DMS53 (cell line): ENCODE results near the gene FRMD4A.
A peak's percentile ranks its signal among the peaks of the same experiment; 100 is the strongest.
"Not testable (repeated sequence)": the region's sequence is repeated elsewhere in the genome, so short reads cannot be mapped to it uniquely, and the experiment has no call there.

Source experiments
- DNase-seq: peaks from one replicate; lab custom pipeline; 2025; lab: John Stamatoyannopoulos, UW

The FRMD4A gene

GRCh38 chr10:13851906-13852305 is 478.8 kb downstream of the FRMD4A start:
- no peak for DNase-seq

DNA sequence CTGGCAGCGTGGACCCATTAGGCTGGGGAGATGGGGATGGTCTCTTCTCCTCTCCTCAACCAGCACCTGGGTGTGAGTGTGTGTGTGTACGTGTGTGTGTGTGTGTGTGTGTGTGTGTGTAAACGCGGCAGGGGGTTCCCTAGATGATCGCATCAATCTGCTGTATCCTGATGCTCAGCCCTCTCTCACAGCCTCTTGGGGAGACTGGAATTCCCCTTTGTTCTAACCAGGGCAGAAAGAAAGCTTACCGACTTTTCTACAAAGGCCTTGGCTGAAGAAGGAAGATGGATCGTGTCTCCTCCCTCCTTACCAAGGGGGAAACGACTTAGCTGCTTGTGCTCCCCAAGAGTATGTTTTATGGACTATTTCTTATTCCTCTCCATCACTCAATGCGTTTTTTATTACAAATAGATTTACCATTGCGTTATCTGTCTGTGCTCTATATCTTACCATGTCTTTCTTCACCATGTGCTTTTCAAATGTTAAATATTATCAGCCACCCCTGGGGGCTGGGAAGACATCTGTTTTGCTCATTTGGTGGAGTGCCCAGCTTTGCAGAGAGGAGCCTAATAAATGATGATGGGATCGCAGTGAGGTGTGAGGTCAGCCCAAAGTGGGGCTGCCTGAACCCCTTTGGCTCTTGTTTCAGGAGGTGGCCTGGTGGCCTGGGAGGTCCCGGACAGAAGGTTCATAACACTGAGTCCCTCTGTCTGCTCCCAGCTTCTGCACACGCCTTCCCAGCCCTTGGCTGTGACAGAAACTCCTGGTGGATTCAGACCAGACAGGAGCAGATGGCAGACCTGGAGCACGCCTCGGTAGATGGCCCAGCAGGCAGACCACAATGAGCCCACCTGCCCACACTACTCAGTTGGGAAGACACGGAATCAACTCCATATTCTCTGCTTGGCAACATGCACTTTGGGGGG is 481.9 kb downstream of the FRMD4A start:
- DNase-seq = no peak

DNA sequence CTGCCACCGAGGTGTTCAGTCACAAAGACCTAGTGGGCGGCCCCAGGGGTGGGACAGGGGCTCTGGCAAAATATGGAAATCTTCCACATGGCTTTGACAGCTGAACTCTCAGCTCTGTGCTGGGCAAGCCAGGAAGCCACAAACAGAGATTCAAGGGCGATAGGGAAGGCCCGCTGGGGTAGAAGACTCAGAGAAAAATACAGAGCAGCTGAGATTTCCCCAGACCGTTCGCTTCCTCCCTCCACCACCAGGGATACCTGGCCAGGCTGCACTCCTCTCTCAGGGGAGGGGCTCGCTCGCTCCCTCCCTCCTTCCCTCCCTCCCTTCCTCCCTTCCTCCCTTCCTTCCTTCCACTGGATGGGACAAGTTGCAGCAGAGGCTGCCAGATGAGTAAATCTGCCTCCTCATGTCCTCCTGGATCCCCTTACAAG is 483.5 kb downstream of the FRMD4A start:
- no peak for DNase-seq

- DNase-seq = no peak
Measured at GRCh38 chr10:13845897-13846296, 484.8 kb downstream of the FRMD4A start.

DNA sequence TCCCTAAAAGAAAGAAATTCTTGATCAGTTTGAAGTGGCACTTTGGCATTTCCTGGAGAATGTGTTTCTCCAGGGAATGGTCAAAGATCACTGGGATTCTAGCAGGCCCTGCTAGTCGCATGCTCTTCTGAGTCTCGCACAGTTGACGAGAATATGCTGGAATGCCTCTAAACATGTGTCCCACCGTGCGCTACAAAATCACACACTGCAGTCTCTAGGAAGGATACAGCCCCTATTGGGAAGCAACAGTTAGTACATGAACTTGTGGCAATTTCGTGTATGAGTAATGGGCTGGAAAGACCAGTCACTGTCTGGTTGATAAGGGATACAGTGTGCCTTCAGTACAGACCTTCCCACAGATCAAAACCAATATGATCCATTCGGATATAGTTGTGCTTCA is 486.1 kb downstream of the FRMD4A start:
- no peak for DNase-seq

DNA sequence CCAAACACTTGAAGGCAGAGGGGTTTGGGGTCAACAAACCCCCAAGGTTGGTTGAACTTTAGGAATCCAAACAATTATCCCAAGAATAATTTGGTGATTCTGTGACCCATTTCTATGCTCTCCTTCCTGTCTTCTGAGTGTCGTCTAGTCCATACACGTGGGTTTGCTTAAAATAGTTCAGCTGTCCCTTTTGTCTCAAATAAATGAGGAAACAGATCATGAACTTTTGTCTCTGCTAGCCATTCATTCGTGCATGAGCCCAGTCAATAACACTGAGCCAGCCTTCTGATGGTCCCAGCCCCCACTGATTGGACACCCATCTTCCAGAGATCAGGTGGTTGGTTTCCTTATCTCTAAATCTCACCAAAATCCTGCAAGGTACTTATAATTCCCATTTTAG is 488.6 kb downstream of the FRMD4A start:
- DNase-seq = no peak

- no peak for DNase-seq
Measured at GRCh38 chr10:13840036-13840435, 490.7 kb downstream of the FRMD4A start.

DNA sequence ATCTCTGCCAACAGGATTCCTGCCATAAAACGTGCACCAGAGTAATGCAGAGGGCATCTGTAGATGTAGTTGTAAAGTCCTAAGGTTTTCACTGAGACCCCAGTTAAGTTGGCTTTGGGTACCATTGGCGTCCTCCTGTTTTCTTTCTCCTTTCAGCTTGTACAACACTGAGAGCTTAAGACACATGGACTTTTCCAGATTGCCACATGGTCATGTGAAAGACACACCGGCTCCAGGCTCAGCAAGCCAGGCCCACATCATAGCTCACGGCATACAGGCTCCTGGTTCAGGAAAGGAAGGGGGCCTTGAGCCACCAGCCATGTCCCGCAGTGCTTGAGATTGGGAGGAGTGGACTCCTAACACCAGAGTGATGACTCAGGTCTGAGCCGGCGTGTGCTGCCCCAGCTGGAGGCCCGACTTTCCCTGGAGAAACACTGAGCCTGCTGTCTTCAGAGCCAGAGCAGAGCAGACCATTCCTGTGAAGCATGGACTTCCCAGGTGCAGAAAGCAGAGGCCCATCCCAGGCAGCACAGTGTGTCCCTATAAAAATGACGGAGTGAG is 491.2 kb downstream of the FRMD4A start:
- no peak for DNase-seq

DNA sequence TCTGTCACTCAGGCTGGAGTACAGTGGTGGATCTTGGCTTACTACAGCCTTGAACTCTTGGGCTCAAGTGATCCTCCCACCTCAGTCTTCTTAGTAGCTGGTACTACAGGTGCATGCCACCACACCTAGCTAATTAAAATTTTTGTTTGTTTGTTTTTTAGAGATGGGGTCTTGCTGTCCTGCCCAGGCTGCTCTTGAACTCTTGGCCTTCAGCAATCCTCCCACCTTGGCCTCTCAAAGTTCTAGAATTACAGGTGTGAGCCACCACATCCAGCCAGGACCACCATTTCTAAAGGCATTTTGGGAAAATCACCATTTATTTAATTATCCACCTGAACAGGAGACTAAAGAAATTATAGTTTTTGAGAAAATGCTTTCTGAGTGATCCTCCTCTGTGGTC is 491.7 kb downstream of the FRMD4A start:
- DNase-seq = no peak

DNA sequence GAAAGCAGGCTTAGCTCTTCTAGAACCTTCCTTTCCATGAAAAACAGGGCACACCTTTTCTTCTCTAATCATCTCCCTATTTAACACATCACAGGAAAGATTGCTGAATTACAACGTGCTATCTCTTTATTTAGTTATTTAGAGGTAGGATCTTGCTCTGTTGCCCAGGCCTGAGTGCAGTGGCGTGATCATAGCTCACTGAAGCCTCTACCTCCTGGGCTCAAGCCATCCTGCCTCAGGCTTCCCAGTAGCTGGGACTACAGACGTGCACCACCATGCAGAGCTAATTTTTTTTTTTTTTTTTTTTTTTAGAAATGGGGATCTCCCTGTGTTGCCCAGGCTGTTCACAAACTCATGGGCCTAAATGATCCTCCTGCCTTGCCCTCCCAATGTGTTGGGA is 492.8 kb downstream of the FRMD4A start:
- no peak for DNase-seq

GRCh38 chr10:13834581-13835286 is 496.0 kb downstream of the FRMD4A start:
- DNase-seq = no peak

- DNase-seq = no peak
Measured at GRCh38 chr10:13831711-13832141, 499.0 kb downstream of the FRMD4A start.

GRCh38 chr10:13830385-13830784 is 500.3 kb downstream of the FRMD4A start:
- peak; percentile 11 for DNase-seq

DNA sequence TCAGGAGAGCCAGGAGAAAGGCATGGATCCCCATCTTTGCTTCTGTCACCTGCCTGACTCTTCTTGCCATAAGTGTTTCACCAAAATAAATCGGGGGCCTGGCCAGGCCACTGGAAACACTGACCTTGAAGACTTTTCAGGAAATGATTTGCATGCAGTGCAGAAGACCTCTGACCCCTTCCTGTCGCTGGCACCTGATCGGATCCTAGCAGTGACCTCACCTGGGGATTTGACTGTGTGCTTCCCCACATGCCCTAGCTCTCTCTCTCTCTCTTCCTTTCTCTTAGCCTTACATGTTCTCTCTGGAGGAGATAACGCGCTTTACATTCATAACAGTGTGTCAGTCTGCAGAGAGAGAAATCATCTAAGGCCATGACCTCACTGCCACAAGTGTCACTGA is 500.9 kb downstream of the FRMD4A start:
- no peak for DNase-seq

GRCh38 chr10:13828284-13828683 is 502.4 kb downstream of the FRMD4A start:
- not testable (repeated sequence) for DNase-seq

DNA sequence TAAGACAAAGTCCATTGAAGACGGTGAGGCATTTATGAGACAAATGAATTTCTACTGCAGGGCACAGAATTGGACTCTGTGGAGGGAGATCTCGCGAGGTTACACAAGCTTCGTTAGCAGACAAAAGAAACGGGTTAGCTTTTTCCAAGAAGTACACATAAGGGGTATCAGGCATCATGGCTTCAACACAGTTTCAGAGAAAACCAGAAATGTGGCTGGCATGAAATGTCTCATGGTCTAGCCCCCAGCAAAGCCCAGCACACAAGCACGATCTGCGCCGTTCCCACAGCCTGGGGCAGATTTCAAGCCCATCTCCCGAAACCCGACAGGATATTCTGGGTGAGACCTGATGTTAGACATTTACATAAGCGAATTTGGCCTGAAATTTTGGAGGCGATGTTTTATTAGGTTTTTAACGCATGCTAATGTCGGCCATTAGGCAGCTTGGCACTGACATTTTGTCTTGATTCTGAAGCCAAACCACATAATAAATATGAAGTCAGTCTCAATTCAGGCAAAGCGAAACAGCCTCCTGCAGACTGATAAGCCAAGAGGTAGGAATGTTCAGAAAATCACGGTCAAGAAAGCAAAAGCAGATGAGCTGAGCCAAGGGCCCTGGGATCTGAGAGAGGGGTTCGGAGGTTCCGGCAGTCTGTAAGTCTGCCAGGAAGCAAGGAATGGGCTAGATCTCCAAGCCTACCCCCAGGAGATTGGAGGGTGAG is 503.5 kb downstream of the FRMD4A start:
- DNase-seq = no peak

DNA sequence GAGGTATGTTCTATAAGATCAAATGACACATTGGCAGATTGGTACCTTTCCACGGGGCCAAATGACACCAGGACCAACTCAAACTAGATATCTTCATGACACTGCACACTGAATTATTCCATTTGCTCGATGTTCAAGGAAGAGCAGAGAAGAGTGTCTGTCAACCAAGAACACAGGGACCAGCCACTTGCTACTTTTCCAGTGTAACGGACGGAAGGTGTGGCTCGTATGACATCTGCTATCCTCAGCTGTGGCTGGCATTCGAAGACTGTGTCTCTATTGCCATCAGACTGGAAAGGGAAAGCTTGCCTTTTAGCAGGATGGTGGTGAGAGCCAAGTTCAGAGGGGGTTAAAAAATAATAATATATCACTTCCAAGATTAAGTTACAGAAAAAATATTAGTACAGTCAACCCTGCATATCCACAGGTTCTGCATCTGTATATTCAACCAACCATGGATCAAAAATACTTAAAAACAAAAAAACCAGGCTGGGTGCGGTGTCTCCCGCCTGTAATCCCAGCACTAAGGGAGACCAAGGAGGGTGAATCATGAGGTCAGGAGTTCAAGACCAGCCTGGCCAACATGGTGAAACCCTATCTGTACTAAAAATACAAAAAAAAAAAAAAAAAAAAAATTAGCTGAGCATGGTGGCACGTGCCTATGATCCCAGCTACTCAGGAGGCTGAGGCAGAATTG is 506.9 kb downstream of the FRMD4A start:
- no peak for DNase-seq

DNA sequence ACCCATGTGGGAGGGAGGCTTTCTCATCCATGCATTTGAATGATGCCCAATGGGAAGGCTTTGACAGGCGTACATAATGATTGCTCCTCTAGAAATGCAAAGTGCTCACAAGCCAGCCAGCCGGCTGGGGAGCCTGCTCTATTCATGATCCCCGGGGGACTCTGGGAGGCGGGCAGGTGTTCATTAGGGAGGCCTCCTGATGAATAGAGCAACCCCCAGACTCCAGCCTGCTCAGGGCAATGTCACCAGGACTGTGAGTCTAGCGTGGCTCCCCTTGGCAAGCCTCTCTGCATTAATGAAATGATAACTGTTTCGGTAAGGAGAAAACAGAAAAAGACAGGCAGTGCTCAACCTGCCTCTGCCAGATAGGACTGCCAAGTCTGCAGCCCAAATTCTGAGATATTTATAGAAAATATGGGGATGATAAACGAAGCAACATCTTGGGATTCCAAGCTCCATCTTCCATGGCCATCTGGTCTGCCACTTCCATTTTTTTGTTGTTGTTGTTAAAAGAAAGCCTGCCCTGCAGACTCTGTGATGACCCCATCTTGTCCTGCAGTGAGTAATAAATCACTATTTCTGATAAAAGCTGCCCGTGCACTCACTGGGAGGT is 507.5 kb downstream of the FRMD4A start:
- no peak for DNase-seq

DNA sequence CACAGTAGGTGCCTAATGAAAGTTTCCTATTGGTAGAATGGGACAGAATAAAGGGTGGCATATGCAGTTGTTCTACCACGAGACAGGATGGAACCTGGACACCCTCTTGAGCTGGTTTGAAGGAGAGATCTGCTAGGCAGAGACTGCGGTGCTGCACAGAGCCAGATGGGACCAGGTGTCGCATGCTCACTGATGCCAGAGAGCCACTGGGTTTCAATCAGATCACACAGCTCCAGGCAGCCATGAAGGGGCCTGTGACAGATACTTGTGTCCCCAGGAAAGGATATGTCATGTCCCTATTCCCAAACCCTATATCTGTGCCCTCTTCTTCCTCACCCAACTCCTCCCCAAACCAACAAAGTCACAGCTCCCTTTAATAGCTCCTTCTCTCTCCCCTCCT is 508.2 kb downstream of the FRMD4A start:
- no peak for DNase-seq

GRCh38 chr10:13820964-13821337 is 509.8 kb downstream of the FRMD4A start:
- DNase-seq = no peak
